ENCODE results near the gene PFKFB4. TPM values are rescaled to one million over a fixed set of nuclear protein-coding genes. Genes with fewer than 3 reads are reported as not detected.

The PFKFB4 gene
- total RNA-seq, 2 donors from 2014 or later: 9.9 to 89.0 TPM

DNA sequence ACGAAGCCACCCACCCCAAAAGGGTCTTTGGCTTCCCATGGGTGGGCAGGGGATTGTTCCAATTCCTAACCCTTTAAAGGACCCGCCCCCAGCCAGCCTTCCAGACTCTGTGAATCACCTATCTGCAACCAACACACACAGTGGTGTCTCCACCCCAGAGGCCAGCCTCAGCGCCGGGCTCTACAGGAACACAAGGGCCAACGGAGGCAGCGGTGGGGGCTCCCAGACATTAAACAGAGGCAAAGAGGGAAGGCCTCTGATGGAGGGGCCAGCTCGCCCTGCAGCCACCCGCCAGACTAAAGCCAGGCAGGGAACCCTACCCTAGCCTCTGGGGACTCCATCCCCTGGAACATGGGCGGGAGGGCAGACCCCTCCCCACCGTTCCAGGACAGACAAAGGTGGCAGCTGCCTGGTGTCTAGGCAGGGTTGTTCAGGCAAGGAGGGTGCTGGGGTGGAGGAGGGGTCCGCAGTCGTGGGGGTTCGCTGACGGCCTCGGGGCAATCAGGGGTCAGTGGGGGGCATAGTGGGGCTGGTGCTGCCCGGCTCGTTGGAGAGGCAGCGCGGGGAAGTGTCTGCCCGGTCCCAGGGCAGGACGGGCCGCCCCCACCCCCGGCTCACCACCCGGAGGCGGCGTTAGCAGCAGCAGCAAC is 53.1 kb downstream of the PFKFB4 start:
- Histone ChIP-seq H3K36me3 (no peaks in the 10 kb centered on the region), H3K4me1 (replicated peaks) (peaks cover 10% of the 10 kb centered on the region), H3K27me3 (replicated peaks; ENCODE audit: insufficient read depth) (no peaks in the 10 kb centered on the region), H3K27ac (peak overlapping the region; percentile 93 to 97), H3K9me3 (no peaks in the 10 kb centered on the region), H3K4me3 (peak overlapping the region; percentile 74 to 77)
- WGBS: 6% methylated on average over 16 of the region's 26 CpGs
- intact Hi-C loops (cut with DNase I): no loop called here
- TF ChIP-seq, protein P1, sequence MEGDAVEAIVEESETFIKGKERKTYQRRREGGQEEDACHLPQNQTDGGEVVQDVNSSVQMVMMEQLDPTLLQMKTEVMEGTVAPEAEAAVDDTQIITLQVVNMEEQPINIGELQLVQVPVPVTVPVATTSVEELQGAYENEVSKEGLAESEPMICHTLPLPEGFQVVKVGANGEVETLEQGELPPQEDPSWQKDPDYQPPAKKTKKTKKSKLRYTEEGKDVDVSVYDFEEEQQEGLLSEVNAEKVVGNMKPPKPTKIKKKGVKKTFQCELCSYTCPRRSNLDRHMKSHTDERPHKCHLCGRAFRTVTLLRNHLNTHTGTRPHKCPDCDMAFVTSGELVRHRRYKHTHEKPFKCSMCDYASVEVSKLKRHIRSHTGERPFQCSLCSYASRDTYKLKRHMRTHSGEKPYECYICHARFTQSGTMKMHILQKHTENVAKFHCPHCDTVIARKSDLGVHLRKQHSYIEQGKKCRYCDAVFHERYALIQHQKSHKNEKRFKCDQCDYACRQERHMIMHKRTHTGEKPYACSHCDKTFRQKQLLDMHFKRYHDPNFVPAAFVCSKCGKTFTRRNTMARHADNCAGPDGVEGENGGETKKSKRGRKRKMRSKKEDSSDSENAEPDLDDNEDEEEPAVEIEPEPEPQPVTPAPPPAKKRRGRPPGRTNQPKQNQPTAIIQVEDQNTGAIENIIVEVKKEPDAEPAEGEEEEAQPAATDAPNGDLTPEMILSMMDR (IDR thresholded peaks at IDR 0.05): no peak
- TF ChIP-seq POLR2A (IDR thresholded peaks at IDR 0.05): peak; percentile 50
- TF ChIP-seq POLR2AphosphoS5 (IDR thresholded peaks at IDR 0.05): no peak
- DNase-seq (ENCODE audit: low spot score): peak; percentile 42

DNA sequence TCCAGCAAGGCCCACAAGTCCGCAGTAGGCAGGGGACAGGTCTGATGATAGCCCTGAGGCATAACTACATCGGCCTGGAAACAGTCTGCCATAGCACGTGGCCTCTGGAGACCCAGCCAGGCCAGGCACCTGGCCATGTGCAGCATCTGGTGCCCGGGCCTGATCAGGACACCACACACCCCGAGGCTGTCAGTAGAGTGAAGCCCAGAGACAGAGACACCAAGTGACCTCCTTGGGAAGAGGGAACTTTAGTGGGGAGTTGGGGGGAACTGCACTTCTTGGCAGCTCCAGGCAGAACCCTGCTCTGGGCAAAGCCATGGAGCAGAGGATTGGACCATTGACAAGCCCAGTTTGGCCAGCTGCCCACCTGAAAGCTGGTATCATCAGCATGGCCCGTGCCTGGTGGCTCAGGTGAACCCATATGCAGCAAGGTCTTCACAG is 53.9 kb downstream of the PFKFB4 start:
- H3K27ac ChIP-seq: peak overlapping the region; percentile 93 to 97
- peak; percentile 67 for DNase-seq (ENCODE audit: low spot score)
- no peaks in the 10 kb centered on the region for H3K27me3 ChIP-seq (replicated peaks; ENCODE audit: insufficient read depth)
- H3K4me1 ChIP-seq (replicated peaks): peaks cover 8% of the 10 kb centered on the region
- intact Hi-C loops (cut with DNase I): no loop called here
- TF ChIP-seq, protein P1 (IDR thresholded peaks at IDR 0.05): no peak
- no peak for TF ChIP-seq POLR2A (IDR thresholded peaks at IDR 0.05)
- TF ChIP-seq POLR2AphosphoS5 (IDR thresholded peaks at IDR 0.05): peak; percentile 53
- H3K36me3 ChIP-seq: no peaks in the 10 kb centered on the region
- H3K4me3 ChIP-seq: peak overlapping the region in 1 of 2 donors; percentile 77
- WGBS: 27% methylated on average over 6 of the region's 6 CpGs
- H3K9me3 ChIP-seq: no peaks in the 10 kb centered on the region

DNA sequence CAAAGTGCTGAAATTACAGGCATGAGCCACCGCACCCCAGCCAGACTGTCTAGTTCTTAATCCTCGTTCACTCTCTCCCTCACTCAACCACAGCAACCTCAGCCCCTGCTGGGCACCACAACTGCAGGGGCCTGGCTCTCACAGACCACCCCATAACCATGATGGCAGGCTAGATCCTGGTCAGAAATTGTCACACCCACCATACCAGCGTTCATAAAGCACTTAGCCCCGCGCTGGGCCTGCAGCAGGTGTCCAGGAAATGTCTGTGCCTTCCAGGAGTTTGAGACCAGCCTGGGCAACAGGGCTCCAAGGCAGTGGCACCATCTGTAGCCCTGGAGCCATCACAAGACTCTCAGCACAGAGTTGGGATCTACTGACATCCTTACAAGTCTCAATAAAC is 54.5 kb downstream of the PFKFB4 start:
- intact Hi-C loops (cut with DNase I): no loop called here
- Histone ChIP-seq H3K27me3 (replicated peaks; ENCODE audit: insufficient read depth) (no peaks in the 10 kb centered on the region), H3K4me1 (replicated peaks) (peaks cover 6% of the 10 kb centered on the region), H3K9me3 (no peaks in the 10 kb centered on the region), H3K4me3 (no peak overlapping the region), H3K36me3 (no peaks in the 10 kb centered on the region), H3K27ac (peak overlapping the region; percentile 93 to 97)
- no peak for TF ChIP-seq POLR2AphosphoS5 (IDR thresholded peaks at IDR 0.05)
- TF ChIP-seq, protein P1 (IDR thresholded peaks at IDR 0.05): no peak
- no peak for TF ChIP-seq POLR2A (IDR thresholded peaks at IDR 0.05)
- DNase-seq (ENCODE audit: low spot score): no peak
- WGBS: 82% methylated on average over 5 of the region's 5 CpGs

DNA sequence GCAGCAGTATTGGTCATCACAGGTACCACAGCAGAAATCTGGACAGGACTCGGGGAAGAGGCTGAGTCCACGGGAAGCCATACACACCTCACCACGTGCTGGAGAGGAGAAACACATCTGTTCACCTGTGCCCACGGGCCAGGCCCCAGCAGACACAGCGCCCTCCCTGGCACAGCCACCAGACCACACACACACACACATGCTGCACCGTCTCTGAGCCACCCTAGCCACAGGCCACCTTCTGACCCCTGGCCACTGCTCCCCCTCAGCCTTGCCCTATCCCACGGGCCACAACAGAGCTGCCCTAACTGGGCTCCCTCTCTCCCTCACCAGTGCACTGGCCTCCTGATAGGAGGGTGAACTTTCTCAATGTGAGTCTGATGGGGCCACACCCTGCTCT is 55.4 kb downstream of the PFKFB4 start:
- H3K4me1 ChIP-seq (replicated peaks): peaks cover 6% of the 10 kb centered on the region
- DNase-seq (ENCODE audit: low spot score): no peak
- H3K27me3 ChIP-seq (replicated peaks; ENCODE audit: insufficient read depth): no peaks in the 10 kb centered on the region
- TF ChIP-seq POLR2A (IDR thresholded peaks at IDR 0.05): no peak
- TF ChIP-seq POLR2AphosphoS5 (IDR thresholded peaks at IDR 0.05): no peak
- TF ChIP-seq, protein P1 (IDR thresholded peaks at IDR 0.05): no peak
- intact Hi-C loops (cut with DNase I): no loop called here
- H3K27ac ChIP-seq: no peak overlapping the region
- no peak overlapping the region for H3K4me3 ChIP-seq
- no peaks in the 10 kb centered on the region for H3K9me3 ChIP-seq
- H3K36me3 ChIP-seq: no peaks in the 10 kb centered on the region
- WGBS: 75% methylated on average over 7 of the region's 7 CpGs

DNA sequence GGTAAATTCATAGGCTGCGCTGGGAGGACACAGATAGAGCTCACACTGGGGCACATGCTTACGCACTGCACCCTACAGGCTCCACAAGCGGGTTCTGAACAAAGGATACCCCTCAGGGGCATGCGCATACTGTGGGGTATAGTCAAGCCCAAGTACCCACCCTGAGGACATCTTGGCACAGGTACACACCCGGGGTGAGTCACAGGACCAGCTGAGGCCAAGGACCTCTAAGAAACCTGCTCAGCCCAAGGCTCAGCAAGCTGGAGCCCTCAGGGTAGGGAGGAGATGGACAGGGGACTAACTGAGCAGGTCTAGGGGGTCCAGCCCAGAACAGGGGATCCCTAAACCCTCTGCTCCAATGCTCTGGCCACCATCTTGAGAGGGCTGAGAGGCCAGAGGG is 55.9 kb downstream of the PFKFB4 start:
- intact Hi-C loops (cut with DNase I): no loop called here
- DNase-seq (ENCODE audit: low spot score): no peak
- no peaks in the 10 kb centered on the region for H3K9me3 ChIP-seq
- H3K36me3 ChIP-seq: no peaks in the 10 kb centered on the region
- H3K4me1 ChIP-seq (replicated peaks): peaks cover 6% of the 10 kb centered on the region
- TF ChIP-seq POLR2A (IDR thresholded peaks at IDR 0.05): no peak
- TF ChIP-seq, protein P1 (IDR thresholded peaks at IDR 0.05): no peak
- no peak for TF ChIP-seq POLR2AphosphoS5 (IDR thresholded peaks at IDR 0.05)
- no peak overlapping the region for H3K27ac ChIP-seq
- H3K4me3 ChIP-seq: no peak overlapping the region
- 96% methylated on average over 5 of the region's 5 CpGs for WGBS
- no peaks in the 10 kb centered on the region for H3K27me3 ChIP-seq (replicated peaks; ENCODE audit: insufficient read depth)
